HG02852 (cell line): ENCODE measurements around the gene TTC23.

Experiments used
- ATAC-seq: cut with Tn5 transposase; IDR thresholded peaks from one replicate; pipeline ENCODE4 v1.9.1; 2021; ENCODE audit warnings: mild to moderate bottlenecking, moderate library complexity; ENCODE audit not compliant: unreplicated experiment

Gene TTC23

DNA sequence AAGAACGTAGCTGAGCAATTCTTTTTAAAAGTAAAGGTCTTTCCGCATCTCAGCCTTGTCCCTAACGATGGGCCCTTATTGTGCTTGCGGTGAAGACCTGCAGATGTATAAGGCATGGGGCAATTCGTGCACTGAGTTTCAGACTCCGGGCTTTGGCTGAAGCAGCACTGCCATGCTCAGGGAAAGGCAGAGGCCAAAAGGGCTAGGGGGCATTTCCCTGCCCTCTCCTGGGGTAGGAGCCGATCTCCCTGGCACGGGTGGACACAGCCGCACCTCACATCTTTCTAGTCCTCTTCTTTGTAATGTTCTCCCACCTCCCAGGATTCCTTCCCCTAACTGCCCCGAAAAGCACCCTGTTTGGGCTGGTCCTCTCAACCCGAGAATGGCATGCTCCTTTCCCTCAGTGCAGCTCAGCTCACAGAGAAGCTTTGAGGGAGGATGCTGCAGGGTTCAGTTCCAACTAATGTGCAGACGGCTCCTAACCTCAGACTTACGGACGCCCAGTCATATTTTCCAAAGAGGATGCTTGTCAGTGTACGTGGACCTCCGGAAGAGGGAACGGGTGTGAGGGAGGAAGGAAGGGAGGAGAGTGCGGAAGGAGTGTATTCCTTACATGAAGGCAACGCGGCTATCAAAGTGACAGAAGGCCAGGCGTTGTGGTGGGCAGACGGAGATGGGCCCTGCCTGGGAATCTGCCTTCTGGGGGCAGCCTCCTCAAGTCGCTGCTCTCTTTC is 83.3 kb downstream of the TTC23 start:
- no peak for ATAC-seq

GRCh38 chr15:99165020-99165790 is 84.2 kb downstream of the TTC23 start:
- ATAC-seq = no peak

DNA sequence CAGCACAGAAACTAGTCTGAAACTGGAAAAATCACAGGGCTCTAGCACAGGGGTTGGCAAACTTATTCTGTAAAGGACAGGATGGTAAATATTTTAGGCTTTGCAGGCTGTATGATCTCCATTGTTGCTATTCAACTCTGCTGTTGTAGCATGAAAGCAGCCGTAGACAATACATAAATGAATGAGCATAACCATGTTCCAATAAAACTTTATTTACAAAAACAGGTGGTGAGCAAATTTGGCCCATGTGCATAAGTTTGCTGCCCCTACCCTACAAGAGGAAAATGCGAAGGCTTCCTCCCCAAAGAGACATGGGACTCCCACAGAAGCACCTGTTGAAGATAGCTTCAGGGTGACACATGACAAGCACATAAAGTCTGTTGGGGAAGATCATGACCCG is 85.3 kb downstream of the TTC23 start:
- ATAC-seq = no peak

DNA sequence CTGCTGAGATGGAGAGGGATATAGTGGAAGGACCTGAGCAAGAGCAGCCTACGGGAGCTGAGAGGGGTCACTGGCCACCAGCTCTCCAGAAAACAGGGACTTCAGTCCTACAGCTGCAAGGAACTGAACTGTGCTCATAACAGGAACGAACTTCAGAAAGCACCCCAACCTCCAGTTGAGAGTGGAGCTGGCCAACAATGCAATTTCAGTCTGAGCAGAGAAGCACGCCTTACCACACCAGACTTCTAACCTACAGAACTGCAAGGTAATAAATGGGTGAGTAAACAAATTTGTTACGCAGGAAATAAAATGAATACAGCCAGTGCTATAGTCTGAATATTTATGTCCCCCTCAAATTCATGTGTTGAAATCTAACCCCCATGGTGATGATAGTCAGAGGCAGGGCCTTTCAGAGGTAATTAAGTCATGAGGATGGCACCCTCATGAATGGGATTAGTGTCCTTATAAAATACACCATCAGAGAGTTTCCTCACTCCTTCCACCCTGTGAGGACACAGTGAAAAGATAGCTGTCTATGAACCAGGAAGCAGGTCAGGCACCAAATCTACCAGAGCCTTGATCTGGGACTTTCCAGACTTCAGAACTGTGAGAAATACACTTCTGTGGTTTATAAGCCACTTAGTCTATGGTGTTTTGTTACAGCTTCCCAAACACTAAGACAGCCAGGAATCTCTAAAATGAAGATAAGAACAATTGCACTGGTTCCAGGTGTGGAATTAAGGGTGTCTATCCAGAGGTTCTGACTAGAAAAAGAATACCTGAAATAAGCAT is 85.9 kb downstream of the TTC23 start:
- no peak for ATAC-seq

- ATAC-seq = no peak
Measured at GRCh38 chr15:99158626-99159412, 90.6 kb downstream of the TTC23 start.

DNA sequence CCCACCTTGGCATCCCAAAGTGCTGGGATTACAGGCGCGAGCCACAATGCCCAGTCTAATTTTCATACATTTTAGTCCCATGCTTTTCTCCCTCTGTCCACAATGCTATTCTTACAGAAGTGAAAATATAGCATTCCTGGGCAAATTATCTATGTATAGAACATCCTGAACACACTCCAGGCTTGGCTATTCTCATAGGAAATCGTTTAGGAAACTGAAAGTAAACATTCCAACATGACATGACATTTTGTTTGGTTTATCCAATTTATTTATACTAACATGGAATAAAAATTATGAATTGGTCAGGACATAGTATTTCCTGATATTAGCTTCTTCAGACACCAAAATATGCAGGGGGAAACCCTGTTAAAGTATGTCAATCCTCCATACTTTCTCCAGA is 91.9 kb downstream of the TTC23 start:
- ATAC-seq = no peak

GRCh38 chr15:99155961-99156443 is 93.4 kb downstream of the TTC23 start:
- no peak for ATAC-seq

DNA sequence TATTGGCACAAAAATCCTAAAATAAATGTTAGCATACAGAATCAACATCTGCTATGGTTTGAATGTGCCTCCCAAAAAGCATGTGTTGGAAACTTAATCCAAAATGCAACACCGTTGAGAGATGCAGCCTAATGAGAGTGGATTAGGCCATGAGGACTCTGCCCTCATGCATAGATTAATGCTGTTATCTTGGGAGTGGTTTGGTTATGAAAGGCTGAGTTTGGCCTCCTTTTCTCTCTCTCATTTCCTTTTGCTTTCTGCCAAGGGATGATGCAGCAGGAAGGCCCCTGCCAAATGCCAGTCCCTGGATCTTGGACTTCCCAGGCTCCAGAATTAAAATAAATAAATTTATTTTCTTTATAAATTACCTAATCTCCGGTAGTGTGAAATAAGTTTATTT is 95.1 kb downstream of the TTC23 start:
- no peak for ATAC-seq

- no peak for ATAC-seq
Measured at GRCh38 chr15:99153026-99153535, 96.3 kb downstream of the TTC23 start.

DNA sequence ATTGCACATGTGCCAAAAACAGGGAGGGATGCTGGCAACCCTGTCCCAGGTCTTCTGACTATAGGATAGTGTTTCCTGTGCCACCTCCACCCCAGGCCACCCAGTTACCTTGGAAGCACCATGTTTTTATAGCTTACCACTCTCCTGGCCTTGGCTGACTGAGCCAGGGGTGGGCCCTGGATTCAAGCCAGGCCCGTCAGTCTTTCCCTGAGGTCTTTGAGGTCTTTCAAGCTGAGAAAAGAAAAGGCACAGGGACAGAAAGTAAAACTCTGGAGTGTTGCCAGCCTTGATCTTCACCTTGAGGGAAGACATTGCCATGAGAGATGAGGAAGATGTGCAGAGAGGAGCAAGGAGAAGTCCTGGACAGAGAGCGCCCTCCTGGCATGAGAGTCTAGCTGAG is 98.2 kb downstream of the TTC23 start:
- ATAC-seq = no peak

- no peak for ATAC-seq
Measured at GRCh38 chr15:99149366-99149765, 100.0 kb downstream of the TTC23 start.

GRCh38 chr15:99148851-99149276 is 100.5 kb downstream of the TTC23 start:
- ATAC-seq = no peak

- no peak for ATAC-seq
Measured at GRCh38 chr15:99146661-99147060, 102.7 kb downstream of the TTC23 start.

DNA sequence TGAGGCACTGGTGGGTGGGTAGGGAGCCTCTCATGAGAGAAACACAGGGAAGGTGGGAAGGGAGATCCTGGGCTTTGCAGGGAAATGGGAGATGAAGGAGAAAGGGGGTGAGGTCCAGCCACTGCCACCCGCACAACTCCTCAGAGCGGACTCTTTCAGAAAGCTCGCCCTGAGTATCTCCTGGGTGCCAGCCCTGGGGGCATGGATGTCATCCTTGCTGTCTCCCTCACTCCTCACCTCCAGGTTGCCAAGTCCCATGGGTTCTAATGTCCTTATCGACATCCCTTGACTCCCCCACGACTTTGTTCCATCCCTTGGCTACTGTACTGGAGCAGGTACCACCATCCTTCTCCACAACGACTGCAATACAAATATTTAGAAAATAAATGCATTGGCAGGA is 103.6 kb downstream of the TTC23 start:
- ATAC-seq = no peak

DNA sequence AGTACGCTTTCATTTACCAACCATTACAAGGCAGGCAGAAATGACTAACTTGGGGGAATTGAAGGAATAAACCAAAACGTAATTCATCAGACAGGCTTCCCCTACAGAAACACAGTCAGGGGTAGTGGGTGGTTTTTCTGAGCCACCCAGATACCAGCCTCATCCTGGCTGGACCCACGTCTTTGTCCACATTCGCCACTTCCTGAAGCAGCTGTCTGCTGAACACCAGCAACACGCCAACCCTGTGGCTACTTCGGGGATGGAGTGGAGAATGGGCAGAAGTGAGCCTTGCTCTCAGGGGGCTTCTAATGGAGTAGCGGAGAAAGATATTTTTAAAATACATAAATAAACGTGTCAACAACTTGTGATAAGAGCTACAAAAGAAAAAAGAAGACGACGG is 104.4 kb downstream of the TTC23 start:
- no peak for ATAC-seq

- no peak for ATAC-seq
Measured at GRCh38 chr15:99143655-99144610, 105.4 kb downstream of the TTC23 start.

- no peak for ATAC-seq
Measured at GRCh38 chr15:99143242-99143641, 106.1 kb downstream of the TTC23 start.

- ATAC-seq = no peak
Measured at GRCh38 chr15:99142562-99142961, 106.8 kb downstream of the TTC23 start.

DNA sequence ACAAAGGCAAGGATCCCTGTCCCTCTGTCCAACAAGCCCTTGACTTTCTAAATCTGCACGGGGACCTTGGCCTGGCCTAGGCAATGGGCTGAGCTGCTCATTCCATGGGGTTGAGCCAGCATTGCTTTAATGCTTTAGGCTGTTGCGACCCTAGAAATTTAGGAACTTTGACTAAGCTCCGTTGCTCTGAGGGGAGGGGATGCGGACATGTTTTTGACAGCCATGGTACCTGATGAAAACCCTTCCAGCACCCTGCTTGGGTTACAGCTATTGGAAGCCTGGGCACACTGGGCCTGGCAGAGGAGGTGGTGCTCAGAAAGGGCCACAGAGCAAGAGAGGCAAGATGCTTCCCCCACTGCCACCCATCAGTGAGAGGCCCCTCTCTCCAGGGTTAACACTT is 107.4 kb downstream of the TTC23 start:
- no peak for ATAC-seq
